ENCODE results near the gene DCAF10. TPM values are rescaled to one million over a fixed set of nuclear protein-coding genes. Genes with fewer than 3 reads are reported as not detected.

DCAF10 gene
- total and polyA plus RNA-seq, 2 of the 13 experiments (the other 11 are each of a cell fraction or from before 2014, with no cell fraction given): 9.2 to 20.3 TPM

- TF ChIP-seq AHDC1 (CRISPR knock-in tag; IDR thresholded peaks at IDR 0.05; ENCODE audit: borderline replicate concordance) (peak; percentile 43; the same call in 1 of the 2 replicates), SSRP1 (CRISPR knock-in tag; IDR thresholded peaks at IDR 0.05) (0 out of 2 replicates have a peak, but pooled peaks have one; percentile 68), TERF1 (CRISPR knock-in tag; IDR thresholded peaks at IDR 0.05) (no peak), MYPOP (CRISPR knock-in tag; IDR thresholded peaks at IDR 0.05) (peak; percentile 71; the same call in 1 of the 2 replicates), ZNF264 (CRISPR knock-in tag; IDR thresholded peaks at IDR 0.05) (0 out of 2 replicates have a peak, but pooled peaks have one; percentile 29), PITX1 (CRISPR knock-in tag; IDR thresholded peaks at IDR 0.05) (no peak), FOXK1 (CRISPR knock-in tag; IDR thresholded peaks at IDR 0.05; ENCODE audit: borderline replicate concordance, low read depth) (peak; percentile 60; the same call in 1 of the 2 replicates), TAF1 (CRISPR knock-in tag; IDR thresholded peaks at IDR 0.05) (no peak), HMGXB3 (CRISPR knock-in tag; IDR thresholded peaks at IDR 0.05; ENCODE audit: borderline replicate concordance) (peak; percentile 61; the same call in 1 of the 2 replicates), CEBPG (CRISPR knock-in tag; IDR thresholded peaks at IDR 0.05) (peak; percentile 96), HDAC2 (CRISPR knock-in tag; IDR thresholded peaks at IDR 0.05) (peak; percentile 74; the same call in 1 of the 2 replicates), ARHGAP35 (CRISPR knock-in tag; IDR thresholded peaks at IDR 0.05; ENCODE audit: borderline replicate concordance) (no peak), ZGPAT (CRISPR knock-in tag; IDR thresholded peaks at IDR 0.05) (peak; percentile 48; the same call in 1 of the 2 replicates)
Measured at GRCh38 chr9:37908698-37909186, 108.1 kb downstream of the DCAF10 start (continued).

Data from HepG2 (cell line).